Right lobe of liver (tissue), 4 donors: ENCODE data around the gene STPG2.

Source experiments
- POLR2A ChIP-seq: fragments of 450-650 bp; IDR thresholded peaks from one replicate; pipeline ENCODE4 v1.6.1; 2017; ENCODE audit warnings: antibody characterized with exemption, mild to moderate bottlenecking
- TF ChIP-seq, protein P1 (sequence below), 4 donors: fragments of 200-600 bp in 3 of 4; fragments of 450-650 bp in 1 of 4; IDR thresholded peaks; one replicate each; pipeline versions ENCODE4 v1.5.1 to v1.8.0; 2016 to 2022; ENCODE audit warnings: antibody characterized with exemption in 4 of 4, mild to moderate bottlenecking in 2 of 4
- donor health status: DM: no; HTN: no; CAD: no.
- donor health status: DM: no; HTN: no; CAD: no.
- donor health status: DM: no; HTN: yes; CAD: no.

DNA sequence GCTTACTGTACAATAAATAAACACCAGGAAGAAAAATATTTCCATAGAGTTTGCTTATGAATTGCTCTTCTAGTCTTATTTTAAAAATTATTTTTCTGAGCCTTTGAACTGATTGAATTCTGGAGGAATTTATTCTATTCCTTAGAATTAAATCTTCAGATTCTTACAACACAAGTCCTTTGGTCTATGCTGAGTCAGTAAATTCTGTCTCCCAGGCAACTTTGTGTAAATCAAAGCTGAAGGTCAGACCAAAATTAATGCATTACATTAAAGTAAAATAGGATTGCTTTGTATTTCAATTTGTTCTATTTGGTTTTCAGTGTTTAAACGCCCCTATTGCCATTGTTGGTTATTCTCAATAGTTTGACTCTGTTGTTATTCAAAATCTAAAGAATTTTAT, 26.8 kb upstream of the STPG2 start:
- TF ChIP-seq, protein P1, sequence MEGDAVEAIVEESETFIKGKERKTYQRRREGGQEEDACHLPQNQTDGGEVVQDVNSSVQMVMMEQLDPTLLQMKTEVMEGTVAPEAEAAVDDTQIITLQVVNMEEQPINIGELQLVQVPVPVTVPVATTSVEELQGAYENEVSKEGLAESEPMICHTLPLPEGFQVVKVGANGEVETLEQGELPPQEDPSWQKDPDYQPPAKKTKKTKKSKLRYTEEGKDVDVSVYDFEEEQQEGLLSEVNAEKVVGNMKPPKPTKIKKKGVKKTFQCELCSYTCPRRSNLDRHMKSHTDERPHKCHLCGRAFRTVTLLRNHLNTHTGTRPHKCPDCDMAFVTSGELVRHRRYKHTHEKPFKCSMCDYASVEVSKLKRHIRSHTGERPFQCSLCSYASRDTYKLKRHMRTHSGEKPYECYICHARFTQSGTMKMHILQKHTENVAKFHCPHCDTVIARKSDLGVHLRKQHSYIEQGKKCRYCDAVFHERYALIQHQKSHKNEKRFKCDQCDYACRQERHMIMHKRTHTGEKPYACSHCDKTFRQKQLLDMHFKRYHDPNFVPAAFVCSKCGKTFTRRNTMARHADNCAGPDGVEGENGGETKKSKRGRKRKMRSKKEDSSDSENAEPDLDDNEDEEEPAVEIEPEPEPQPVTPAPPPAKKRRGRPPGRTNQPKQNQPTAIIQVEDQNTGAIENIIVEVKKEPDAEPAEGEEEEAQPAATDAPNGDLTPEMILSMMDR (IDR thresholded peaks at IDR 0.05) = no peak
- no peak for TF ChIP-seq POLR2A
